HFFc6 (cell line): ENCODE data around the gene PIK3C2G. TPM values are rescaled to one million over a fixed set of nuclear protein-coding genes. Genes with fewer than 3 reads are reported as not detected.
"Not testable (repeated sequence)": the region's sequence is repeated elsewhere in the genome, so short reads cannot be mapped to it uniquely, and the experiment has no call there.

Experiments used
- DNase-seq: peaks from one replicate; pipeline ENCODE4 v3.0.0-alpha.2; 2018
- H3K27ac Mint-ChIP-seq: 2 replicates; pipeline ENCODE4 v1.8.0; 2020; ENCODE audit warnings: mild to moderate bottlenecking, mixed read lengths
- H3K27me3 Mint-ChIP-seq: 2 replicates; pipeline ENCODE4 v1.8.0; 2021; ENCODE audit warnings: mild to moderate bottlenecking, moderate library complexity, mixed read lengths; ENCODE audit not compliant: insufficient read depth
- H3K36me3 Mint-ChIP-seq: 2 replicates; pipeline ENCODE4 v1.8.0; 2021; ENCODE audit warnings: low read depth, mixed read lengths
- H3K4me1 Mint-ChIP-seq: 2 replicates; pipeline ENCODE4 v1.8.0; 2020; ENCODE audit warnings: low read depth, mixed read lengths
- H3K4me3 Mint-ChIP-seq: 2 replicates; pipeline ENCODE4 v1.8.0; 2020; ENCODE audit warnings: mild to moderate bottlenecking, moderate library complexity, mixed read lengths
- H3K9me3 Mint-ChIP-seq: 2 replicates; pipeline ENCODE4 v1.8.0; 2020; ENCODE audit warnings: mild to moderate bottlenecking, mixed read lengths
- total RNA-seq, 6 experiments: library from RNA; stranded (reverse); fragmentation: NEBNext Ultra II Directional; extraction: Animal tissue kit (Norgen Biotek cat#: 25700); gene quantifications; 2 replicates in 1 of 6; 3 replicates in 5 of 6; pipeline ENCODE4 v1.2.3, GENCODE V29; 2021
- TF ChIP-seq, protein P1 (sequence below): fragments of 200-600 bp; sonication (generic); IDR thresholded peaks from 2 replicates; pipeline ENCODE4 v1.5.0; 2021; ENCODE audit warnings: antibody characterized with exemption, mild to moderate bottlenecking

Gene PIK3C2G
- total RNA-seq, 6 experiments from 2014 or later: not detected

DNA sequence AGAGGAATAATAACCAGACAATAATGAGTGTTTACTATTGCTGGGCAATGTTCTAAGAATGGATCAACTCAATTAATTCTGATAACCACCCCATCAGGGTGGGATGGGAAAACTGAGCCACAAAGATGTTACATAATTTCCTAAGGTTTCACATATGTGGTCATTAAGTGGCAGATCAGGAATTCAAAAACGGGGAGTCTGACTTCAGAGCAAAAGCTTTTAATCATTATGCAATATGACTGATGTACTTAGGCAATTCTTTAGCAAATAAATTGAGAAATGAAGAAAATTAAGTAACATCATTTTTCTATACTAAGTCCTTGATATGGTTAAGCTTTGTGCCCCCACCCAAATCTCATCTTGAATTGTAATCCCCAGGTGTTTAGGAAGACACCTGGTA lies 423.1 kb downstream of the PIK3C2G start:
- H3K27ac Mint-ChIP-seq: no peak overlapping the region
- H3K9me3 Mint-ChIP-seq: no peaks in the 10 kb centered on the region
- peaks cover 20% of the 10 kb centered on the region for H3K4me1 Mint-ChIP-seq
- DNase-seq: no peak
- no peaks in the 10 kb centered on the region for H3K36me3 Mint-ChIP-seq
- no peak overlapping the region for H3K4me3 Mint-ChIP-seq
- TF ChIP-seq, protein P1, sequence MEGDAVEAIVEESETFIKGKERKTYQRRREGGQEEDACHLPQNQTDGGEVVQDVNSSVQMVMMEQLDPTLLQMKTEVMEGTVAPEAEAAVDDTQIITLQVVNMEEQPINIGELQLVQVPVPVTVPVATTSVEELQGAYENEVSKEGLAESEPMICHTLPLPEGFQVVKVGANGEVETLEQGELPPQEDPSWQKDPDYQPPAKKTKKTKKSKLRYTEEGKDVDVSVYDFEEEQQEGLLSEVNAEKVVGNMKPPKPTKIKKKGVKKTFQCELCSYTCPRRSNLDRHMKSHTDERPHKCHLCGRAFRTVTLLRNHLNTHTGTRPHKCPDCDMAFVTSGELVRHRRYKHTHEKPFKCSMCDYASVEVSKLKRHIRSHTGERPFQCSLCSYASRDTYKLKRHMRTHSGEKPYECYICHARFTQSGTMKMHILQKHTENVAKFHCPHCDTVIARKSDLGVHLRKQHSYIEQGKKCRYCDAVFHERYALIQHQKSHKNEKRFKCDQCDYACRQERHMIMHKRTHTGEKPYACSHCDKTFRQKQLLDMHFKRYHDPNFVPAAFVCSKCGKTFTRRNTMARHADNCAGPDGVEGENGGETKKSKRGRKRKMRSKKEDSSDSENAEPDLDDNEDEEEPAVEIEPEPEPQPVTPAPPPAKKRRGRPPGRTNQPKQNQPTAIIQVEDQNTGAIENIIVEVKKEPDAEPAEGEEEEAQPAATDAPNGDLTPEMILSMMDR: no peak
- H3K27me3 Mint-ChIP-seq: no peaks in the 10 kb centered on the region

DNA sequence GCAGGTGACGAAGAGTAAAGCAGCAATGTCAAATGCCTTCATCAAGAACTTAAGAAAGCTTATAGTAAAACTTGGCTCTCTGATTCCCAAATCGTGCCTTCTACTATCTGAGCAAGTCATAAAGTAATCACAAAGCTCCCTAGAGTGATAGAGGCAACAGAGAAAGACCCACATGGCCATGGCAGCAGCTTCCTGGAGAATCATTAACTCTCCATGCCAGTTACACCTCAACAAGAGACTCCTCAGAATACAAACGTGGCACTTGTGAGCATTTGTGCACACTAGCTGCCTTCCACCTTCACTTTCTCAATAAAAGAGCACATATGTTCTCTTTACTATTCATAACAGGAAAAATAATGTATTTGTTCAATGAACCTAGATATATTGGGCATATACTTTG lies 428.5 kb downstream of the PIK3C2G start:
- Mint-ChIP-seq H3K27me3 (no peaks in the 10 kb centered on the region), H3K27ac (peak overlapping the region; percentile 42), H3K4me1 (peaks cover 32% of the 10 kb centered on the region), H3K36me3 (no peaks in the 10 kb centered on the region; the same call in 1 of the 2 replicates), H3K4me3 (no peak overlapping the region), H3K9me3 (no peaks in the 10 kb centered on the region)
- TF ChIP-seq, protein P1: no peak
- DNase-seq: no peak

DNA sequence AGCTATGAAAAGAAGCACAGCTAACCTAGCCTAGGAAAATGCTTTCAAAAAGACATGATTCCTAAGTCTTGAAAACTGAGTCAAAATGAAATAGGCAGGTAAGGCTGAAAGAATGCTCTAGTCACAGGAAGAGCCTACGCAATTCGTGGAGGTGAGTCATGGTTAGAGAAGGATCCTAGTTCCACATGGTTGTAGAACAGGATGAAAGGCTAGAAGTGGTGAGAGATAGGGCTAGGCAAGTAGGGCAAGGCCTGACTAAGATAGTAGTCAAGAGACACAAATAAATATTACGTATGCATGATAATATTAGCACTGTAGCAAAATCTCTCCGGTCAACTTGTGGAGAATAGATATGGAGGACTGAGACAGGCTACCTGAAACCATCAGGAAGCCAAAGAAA lies 429.3 kb downstream of the PIK3C2G start:
- Mint-ChIP-seq H3K27ac (peak overlapping the region; percentile 85), H3K27me3 (no peaks in the 10 kb centered on the region)

DNA sequence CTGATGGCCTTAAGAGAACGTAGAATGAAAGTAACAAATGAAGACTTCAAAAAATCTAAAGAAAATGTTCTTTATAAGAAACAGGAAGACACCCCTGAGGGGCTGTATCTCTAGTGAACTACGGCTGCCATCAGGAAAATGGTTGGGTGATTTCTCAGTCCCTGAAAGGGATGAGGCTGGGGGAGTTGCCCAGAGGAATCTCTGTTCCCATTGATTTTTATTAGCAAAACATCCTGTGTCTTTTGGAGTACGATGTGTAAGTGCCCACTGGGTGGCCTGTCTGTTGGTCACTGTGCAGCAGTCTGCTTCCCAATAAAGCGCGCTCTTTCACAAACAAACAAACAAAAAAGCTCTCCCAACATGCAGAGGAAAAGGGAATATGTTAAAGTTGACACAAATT lies 432.7 kb downstream of the PIK3C2G start:
- not testable (repeated sequence) for H3K9me3 Mint-ChIP-seq

More for the DNA sequence above, 429.3 kb downstream of the PIK3C2G start:
- TF ChIP-seq, protein P1: no peak
- H3K4me3 Mint-ChIP-seq: peak overlapping the region; percentile 43
- H3K9me3 Mint-ChIP-seq: no peaks in the 10 kb centered on the region
- H3K4me1 Mint-ChIP-seq: peaks cover 34% of the 10 kb centered on the region
- H3K36me3 Mint-ChIP-seq: no peaks in the 10 kb centered on the region; the same call in 1 of the 2 replicates
- DNase-seq: peak; percentile 94

DNA sequence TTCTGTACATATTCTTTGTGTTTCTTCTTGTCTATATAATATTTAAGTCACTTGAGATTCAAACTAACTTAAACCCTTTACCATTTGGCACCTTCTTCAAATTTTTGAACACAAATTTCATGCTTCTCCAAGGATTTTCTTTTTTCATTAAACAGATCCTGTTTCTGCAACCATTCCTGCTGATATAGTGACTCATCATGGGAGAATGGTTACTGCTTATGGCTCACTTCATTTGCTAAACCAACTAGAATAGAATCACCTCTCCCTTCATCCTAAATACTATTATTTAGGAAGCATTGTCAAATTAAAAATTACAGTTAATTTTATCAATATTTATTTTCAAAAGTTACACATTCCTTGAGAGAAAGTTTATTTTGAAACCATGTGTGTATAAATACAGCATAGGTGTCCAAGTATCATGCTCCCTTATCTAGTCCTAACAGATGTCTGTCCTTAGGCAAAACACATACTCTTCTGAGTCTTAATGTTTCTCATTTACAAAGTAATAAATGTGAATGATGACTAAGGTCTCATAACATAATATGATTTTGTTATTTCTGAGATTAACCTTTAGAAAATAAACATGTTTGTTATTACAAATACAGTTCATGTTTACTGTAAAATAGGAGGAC lies 435.8 kb downstream of the PIK3C2G start:
- no peaks in the 10 kb centered on the region; the same call in 1 of the 2 replicates for H3K36me3 Mint-ChIP-seq
- peaks cover 47% of the 10 kb centered on the region for H3K4me1 Mint-ChIP-seq
- DNase-seq: peak; percentile 55
- no peaks in the 10 kb centered on the region for H3K27me3 Mint-ChIP-seq
- peak overlapping the region; percentile 61 for H3K27ac Mint-ChIP-seq
- TF ChIP-seq, protein P1: no peak
- 0 out of 2 replicates have a peak overlapping the region, but pooled peaks have one; percentile 18 for H3K4me3 Mint-ChIP-seq
- no peaks in the 10 kb centered on the region for H3K9me3 Mint-ChIP-seq

More for the DNA sequence above, 432.7 kb downstream of the PIK3C2G start:
- not testable (repeated sequence) for H3K36me3 Mint-ChIP-seq, DNase-seq, H3K27me3 Mint-ChIP-seq, H3K4me3 Mint-ChIP-seq, H3K27ac Mint-ChIP-seq
- peaks cover 55% of the 10 kb centered on the region for H3K4me1 Mint-ChIP-seq

Other genes starting within 250 kb of the PIK3C2G start
- not detected for gene RERGL, start 171.3 kb upstream of the PIK3C2G start, total RNA-seq